HepG2 (cell line): ENCODE data around the gene GRB10. TPM values are rescaled to one million over a fixed set of nuclear protein-coding genes. Genes with fewer than 3 reads are reported as not detected.
A peak's percentile ranks its signal among the peaks of the same experiment; 100 is the strongest.

Source experiments
- HOXA3 ChIP-seq: sonication (generic); formaldehyde crosslinking; IDR thresholded peaks from 2 replicates; pipeline ENCODE4 v1.5.0; 2020; ENCODE audit warnings: missing genetic modification reagents
- MEIS1 ChIP-seq: sonication (generic); formaldehyde crosslinking; IDR thresholded peaks from 2 replicates; pipeline ENCODE4 v1.9.0; 2021; ENCODE audit warnings: mild to moderate bottlenecking, missing genetic modification reagents, moderate library complexity, borderline replicate concordance
- NONO ChIP-seq, 2 experiments: fragments of 450-650 bp in 1 of 2; sonication (generic) in 1 of 2; formaldehyde crosslinking in 1 of 2; IDR thresholded peaks in 1 of 2; conservative IDR thresholded peaks in 1 of 2; 2 replicates each; pipeline versions ENCODE4 v1.6.1 to v1.8.0; 2017 to 2022; ENCODE audit warnings: mild to moderate bottlenecking in 1 of 2, missing genetic modification reagents in 1 of 2, moderate library complexity in 1 of 2
- SOX5 ChIP-seq: IDR thresholded peaks from 2 replicates; pipeline ENCODE4 v1.6.1; 2016; ENCODE audit warnings: borderline replicate concordance
- TBX2 ChIP-seq: sonication (generic); formaldehyde crosslinking; IDR thresholded peaks from 2 replicates; pipeline ENCODE4 v1.5.0; 2020; ENCODE audit warnings: missing genetic modification reagents, mild to moderate bottlenecking, borderline replicate concordance
- TFAP4 ChIP-seq: sonication (generic); IDR thresholded peaks from 2 replicates; pipeline ENCODE4 v1.6.1; 2016; ENCODE audit warnings: low read depth, borderline replicate concordance
- ZFYVE20 ChIP-seq: sonication (generic); formaldehyde crosslinking; IDR thresholded peaks from 2 replicates; pipeline ENCODE4 v1.8.0; 2023; ENCODE audit warnings: low read depth, mild to moderate bottlenecking, moderate library complexity, missing genetic modification reagents, borderline replicate concordance
- ZGPAT ChIP-seq: IDR thresholded peaks from 2 replicates; pipeline ENCODE4 v1.6.1; 2016; ENCODE audit warnings: mild to moderate bottlenecking
- ZNF136 ChIP-seq: sonication (generic); formaldehyde crosslinking; IDR thresholded peaks from 2 replicates; pipeline ENCODE4 v1.8.1; 2022; ENCODE audit warnings: low read depth, mild to moderate bottlenecking, moderate library complexity, missing genetic modification reagents
- ZNF225 ChIP-seq: sonication (generic); formaldehyde crosslinking; IDR thresholded peaks from 2 replicates; pipeline ENCODE4 v1.4.0; 2020; ENCODE audit warnings: mild to moderate bottlenecking, missing genetic modification reagents
- ZNF263 ChIP-seq: sonication (generic); formaldehyde crosslinking; IDR thresholded peaks from 2 replicates; pipeline ENCODE4 v1.4.0; 2020; ENCODE audit warnings: missing genetic modification reagents
- ZNF501 ChIP-seq: sonication (generic); formaldehyde crosslinking; IDR thresholded peaks from 2 replicates; pipeline ENCODE4 v1.5.1; 2020; ENCODE audit warnings: mild to moderate bottlenecking, moderate library complexity, missing genetic modification reagents
- ZNF574 ChIP-seq: sonication (generic); formaldehyde crosslinking; IDR thresholded peaks from 2 replicates; pipeline ENCODE4 v1.4.0; 2020; ENCODE audit warnings: missing genetic modification reagents
- ZNF770 ChIP-seq: sonication (generic); formaldehyde crosslinking; IDR thresholded peaks from 2 replicates; pipeline ENCODE4 v1.5.0; 2020; ENCODE audit warnings: mild to moderate bottlenecking, missing genetic modification reagents
- polyA plus RNA-seq, 8 experiments: library from polyadenylated mRNA; depleted of rRNA in 3 of 8; stranded (reverse) in 7 of 8; unstranded in 1 of 8; fragments of >200 nt; fragmentation: Illumina TruSeq in 4 of 8; extraction: Trizol in 4 of 8; gene quantifications; 2 replicates each; pipeline versions ENCODE4 v1.2.1 to v1.2.3, GENCODE V29; 2011 to 2016; ENCODE audit warnings: low read depth in 4 of 8, missing spikeins in 1 of 8, mixed read lengths in 1 of 8; ENCODE audit not compliant: insufficient read depth in 1 of 8
- total RNA-seq, 5 experiments: library from RNA; depleted of rRNA; stranded (reverse); fragments of >200 nt; fragmentation: Illumina TruSeq; extraction: Trizol; gene quantifications; 2 replicates each; pipeline ENCODE4 v1.2.3, GENCODE V29; 2016; ENCODE audit warnings: low read depth in 1 of 5
- TF ChIP-seq, protein P1 (sequence below): sonication (generic); formaldehyde crosslinking; IDR thresholded peaks from 2 replicates; pipeline ENCODE4 v1.4.0; 2020; ENCODE audit warnings: mild to moderate bottlenecking, missing genetic modification reagents

The GRB10 gene
- total and polyA plus RNA-seq, 2 of the 13 experiments (the other 11 are each of a cell fraction or from before 2014, with no cell fraction given) = 4.0 to 6.8 TPM

DNA sequence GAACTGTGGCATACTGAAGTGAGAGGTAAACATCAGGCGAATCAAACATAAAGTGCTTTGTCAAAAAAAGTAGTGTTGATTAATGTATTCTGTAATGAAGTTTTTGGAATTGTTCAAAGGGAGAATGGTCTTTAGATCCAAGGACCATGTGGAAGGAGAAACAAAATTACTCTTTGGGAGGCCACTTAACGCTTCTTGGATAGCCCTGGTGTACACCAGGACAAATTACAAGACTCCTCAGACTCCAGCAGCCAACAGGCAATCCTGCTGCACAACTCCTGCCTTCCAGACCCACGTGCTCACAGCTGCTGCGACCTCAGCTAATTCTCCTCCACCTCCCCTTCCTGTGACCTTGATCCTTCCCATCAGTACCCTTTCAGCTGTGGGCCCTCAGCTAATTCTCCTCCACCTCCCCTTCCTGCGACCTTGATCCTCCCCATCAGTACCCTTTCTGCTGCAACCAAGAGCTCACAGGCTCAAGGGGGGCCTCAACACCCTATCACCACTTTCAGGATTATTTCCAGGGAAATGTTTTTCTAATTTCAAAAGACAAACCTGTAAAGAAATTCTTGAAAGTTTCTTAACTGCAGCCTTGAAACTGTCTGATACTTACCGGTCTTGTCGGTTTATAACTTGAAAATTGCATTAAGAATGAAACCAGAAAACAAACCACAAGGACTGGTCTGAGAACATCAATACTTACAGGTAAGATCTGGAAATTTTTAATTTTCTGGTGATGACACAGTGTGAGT is 187.8 kb downstream of the GRB10 start (continued):
- 0 out of 2 replicates have a peak, but pooled peaks have one; percentile 53 for TF ChIP-seq ZNF574 (CRISPR knock-in tag)
- peak; percentile 39; the same call in 1 of the 2 replicates for TF ChIP-seq MEIS1 (CRISPR knock-in tag)
- no peak for TF ChIP-seq ZNF136 (CRISPR knock-in tag)
- peak; percentile 55; the same call in 1 of the 2 replicates for TF ChIP-seq TFAP4
- TF ChIP-seq ZNF770 (CRISPR knock-in tag) = no peak
- 0 out of 2 replicates have a peak, but pooled peaks have one; percentile 32 for TF ChIP-seq ZGPAT (CRISPR knock-in tag)
- no peak for TF ChIP-seq ZFYVE20
- TF ChIP-seq, protein P1, sequence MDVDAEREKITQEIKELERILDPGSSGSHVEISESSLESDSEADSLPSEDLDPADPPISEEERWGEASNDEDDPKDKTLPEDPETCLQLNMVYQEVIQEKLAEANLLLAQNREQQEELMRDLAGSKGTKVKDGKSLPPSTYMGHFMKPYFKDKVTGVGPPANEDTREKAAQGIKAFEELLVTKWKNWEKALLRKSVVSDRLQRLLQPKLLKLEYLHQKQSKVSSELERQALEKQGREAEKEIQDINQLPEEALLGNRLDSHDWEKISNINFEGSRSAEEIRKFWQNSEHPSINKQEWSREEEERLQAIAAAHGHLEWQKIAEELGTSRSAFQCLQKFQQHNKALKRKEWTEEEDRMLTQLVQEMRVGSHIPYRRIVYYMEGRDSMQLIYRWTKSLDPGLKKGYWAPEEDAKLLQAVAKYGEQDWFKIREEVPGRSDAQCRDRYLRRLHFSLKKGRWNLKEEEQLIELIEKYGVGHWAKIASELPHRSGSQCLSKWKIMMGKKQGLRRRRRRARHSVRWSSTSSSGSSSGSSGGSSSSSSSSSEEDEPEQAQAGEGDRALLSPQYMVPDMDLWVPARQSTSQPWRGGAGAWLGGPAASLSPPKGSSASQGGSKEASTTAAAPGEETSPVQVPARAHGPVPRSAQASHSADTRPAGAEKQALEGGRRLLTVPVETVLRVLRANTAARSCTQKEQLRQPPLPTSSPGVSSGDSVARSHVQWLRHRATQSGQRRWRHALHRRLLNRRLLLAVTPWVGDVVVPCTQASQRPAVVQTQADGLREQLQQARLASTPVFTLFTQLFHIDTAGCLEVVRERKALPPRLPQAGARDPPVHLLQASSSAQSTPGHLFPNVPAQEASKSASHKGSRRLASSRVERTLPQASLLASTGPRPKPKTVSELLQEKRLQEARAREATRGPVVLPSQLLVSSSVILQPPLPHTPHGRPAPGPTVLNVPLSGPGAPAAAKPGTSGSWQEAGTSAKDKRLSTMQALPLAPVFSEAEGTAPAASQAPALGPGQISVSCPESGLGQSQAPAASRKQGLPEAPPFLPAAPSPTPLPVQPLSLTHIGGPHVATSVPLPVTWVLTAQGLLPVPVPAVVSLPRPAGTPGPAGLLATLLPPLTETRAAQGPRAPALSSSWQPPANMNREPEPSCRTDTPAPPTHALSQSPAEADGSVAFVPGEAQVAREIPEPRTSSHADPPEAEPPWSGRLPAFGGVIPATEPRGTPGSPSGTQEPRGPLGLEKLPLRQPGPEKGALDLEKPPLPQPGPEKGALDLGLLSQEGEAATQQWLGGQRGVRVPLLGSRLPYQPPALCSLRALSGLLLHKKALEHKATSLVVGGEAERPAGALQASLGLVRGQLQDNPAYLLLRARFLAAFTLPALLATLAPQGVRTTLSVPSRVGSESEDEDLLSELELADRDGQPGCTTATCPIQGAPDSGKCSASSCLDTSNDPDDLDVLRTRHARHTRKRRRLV (CRISPR knock-in tag) = no peak
- TF ChIP-seq ZNF225 (CRISPR knock-in tag) = no peak
- no peak for TF ChIP-seq NONO (IDR thresholded peaks at IDR 0.05)
- TF ChIP-seq NONO (CRISPR knock-in tag; conservative IDR thresholded peaks at IDR 0.05) = 0 out of 2 replicates have a peak, but pooled peaks have one; percentile 43
- TF ChIP-seq HOXA3 (CRISPR knock-in tag) = peak; percentile 51
- TF ChIP-seq ZNF501 (CRISPR knock-in tag) = 0 out of 2 replicates have a peak, but pooled peaks have one; percentile 27
- TF ChIP-seq SOX5 (CRISPR knock-in tag) = 0 out of 2 replicates have a peak, but pooled peaks have one; percentile 20
- peak; percentile 75; the same call in 1 of the 2 replicates for TF ChIP-seq TBX2
- peak; percentile 62; the same call in 1 of the 2 replicates for TF ChIP-seq ZNF263 (CRISPR knock-in tag)
